Activated CD4-positive, alpha-beta T cell treated with anti-CD3 and anti-CD28 coated beads for 48 hours (primary cell): ENCODE measurements around the gene INTS11.

Experiments
- DNase-seq: peaks from one replicate; pipeline ENCODE4 v3.0.0-alpha.2; 2020

Gene INTS11

GRCh38 chr1:1343811-1344421 is 19.5 kb upstream of the INTS11 start:
- no peak for DNase-seq

- DNase-seq = no peak
These were observed 18.2 kb upstream of the INTS11 start for GRCh38 chr1:1342584-1343115.

GRCh38 chr1:1342061-1342562 is 17.7 kb upstream of the INTS11 start:
- DNase-seq = no peak

- no peak for DNase-seq
These were observed 17.1 kb upstream of the INTS11 start for GRCh38 chr1:1341549-1342021.

GRCh38 chr1:1340791-1341548 is 16.5 kb upstream of the INTS11 start:
- no peak for DNase-seq

- DNase-seq = no peak
These were observed 15.7 kb upstream of the INTS11 start for GRCh38 chr1:1340185-1340584.

- DNase-seq = no peak
These were observed 13.8 kb upstream of the INTS11 start for GRCh38 chr1:1338278-1338677.

- peak; percentile 66 for DNase-seq
These were observed 13.3 kb upstream of the INTS11 start for GRCh38 chr1:1337793-1338147.

GRCh38 chr1:1336931-1337792 is 12.7 kb upstream of the INTS11 start:
- DNase-seq = no peak

- DNase-seq = no peak
These were observed 12.0 kb upstream of the INTS11 start for GRCh38 chr1:1336446-1336845.

- DNase-seq = no peak
These were observed 11.4 kb upstream of the INTS11 start for GRCh38 chr1:1335792-1336248.

- no peak for DNase-seq
These were observed 10.8 kb upstream of the INTS11 start for GRCh38 chr1:1335283-1335682.

- no peak for DNase-seq
These were observed 10.4 kb upstream of the INTS11 start for GRCh38 chr1:1334835-1335234.

- no peak for DNase-seq
These were observed 9.2 kb upstream of the INTS11 start for GRCh38 chr1:1333551-1334241.

GRCh38 chr1:1332774-1333480 is 8.5 kb upstream of the INTS11 start:
- no peak for DNase-seq

GRCh38 chr1:1332031-1332755 is 7.7 kb upstream of the INTS11 start:
- DNase-seq = no peak

- DNase-seq = no peak
These were observed 6.9 kb upstream of the INTS11 start, which contains the start of gene TAS1R3 for GRCh38 chr1:1331068-1331965. Gene TAS1R3, plus strand, starts transcription at chr1:1331280. Its CDS starts 66 bp downstream, at chr1:1331346.

- DNase-seq = no peak
These were observed 6.1 kb upstream of the INTS11 start for GRCh38 chr1:1330366-1331067.
